ENCODE measurements around the gene KMT5B. TPM values are rescaled to one million over a fixed set of nuclear protein-coding genes. Genes with fewer than 3 reads are reported as not detected.

The KMT5B gene
- total and polyA plus RNA-seq, 2 of the 13 experiments (the other 11 are each of a cell fraction or from before 2014, with no cell fraction given): 17.6 to 23.7 TPM

DNA sequence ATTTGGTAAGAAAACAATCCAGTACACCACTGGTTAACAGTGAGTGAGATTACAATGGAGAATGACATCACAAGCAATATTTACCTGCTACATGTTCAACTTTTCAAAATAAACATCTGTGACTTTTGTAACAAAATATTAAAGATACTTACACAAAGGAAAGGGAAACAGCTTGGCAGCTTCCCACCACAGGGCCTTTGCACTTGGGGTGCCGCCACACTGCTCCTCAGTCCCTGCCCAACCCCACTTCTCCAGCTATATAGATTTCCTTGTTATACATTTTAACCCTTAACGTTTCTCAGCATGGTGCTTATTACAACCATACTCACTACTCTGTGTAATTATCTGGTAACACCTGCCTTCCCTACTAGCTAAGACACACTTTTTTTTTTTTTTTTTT is 10.9 kb downstream of the KMT5B start:
- ChIA-PET CTCF (ENCODE audit: low intra/inter-chr PET ratio, low total read pairs) (no interaction called here), POLR2A (no interaction called here)
- in situ Hi-C loops (cut with HindIII; ENCODE audit: extremely low pct_ligation_motif_present, low pct_unique_long_range_greater_than_20kb) (loop anchor here (10.0 kb wide), 1 partner anchor 127 kb away; no protein-coding TSS in a partner anchor), intact Hi-C loops (cut with micrococcal nuclease; ENCODE audit: unreplicated experiment) (no loop called here)
- 83% methylated on average over 2 of the region's 2 CpGs for WGBS (ENCODE audit: low lambda C conversion rate)
- Histone ChIP-seq H3K9ac (ENCODE audit: insufficient read depth, low read depth, low read length) (no peak overlapping the region), H4K20me1 (ENCODE audit: insufficient read depth, low read length) (peaks cover 37% of the 10 kb centered on the region), H3K4me2 (ENCODE audit: low read depth, low read length) (no peak overlapping the region), H3K36me3 (replicated peaks in 1 of 2; ENCODE audit: control insufficient read depth in 1 of 2, insufficient read depth in 2 of 2, low read length in 2 of 2) (peaks cover 1 to 5% of the 10 kb centered on the region in 2 experiments; a peak in 1 of 5 replicates), H3K9me3 (ENCODE audit: low read length) (no peaks in the 10 kb centered on the region), H3K4me1 (ENCODE audit: insufficient read depth, low read length) (peaks cover 57% of the 10 kb centered on the region), H3K4me3 (replicated peaks in 1 of 3; ENCODE audit: insufficient read depth in 1 of 3, low read depth in 2 of 3, low read length in 3 of 3) (no peak overlapping the region), H3K79me2 (ENCODE audit: insufficient read depth, low read length) (peaks cover 97% of the 10 kb centered on the region), H3K27ac (ENCODE audit: extremely low read length, insufficient read depth, low read length) (no peak overlapping the region), H2AFZ (ENCODE audit: low read length) (no peak overlapping the region), H3K27me3 (ENCODE audit: control insufficient read depth in 1 of 2, insufficient read depth in 2 of 2, low read length in 2 of 2) (no peaks in the 10 kb centered on the region)
- ATAC-seq (no peak), DNase-seq (ENCODE audit: low spot score) (no peak), FAIRE-seq (no peak)
- no TSS peak for BruUV-seq (replicated peaks)
- TF ChIP-seq ZNF207 (IDR thresholded peaks at IDR 0.05; ENCODE audit: borderline replicate concordance): no peak
- peak; percentile 17; the same call in 1 of the 2 replicates for TF ChIP-seq ZNF652 (CRISPR knock-in tag; IDR thresholded peaks at IDR 0.05; ENCODE audit: borderline replicate concordance, low read depth)

DNA sequence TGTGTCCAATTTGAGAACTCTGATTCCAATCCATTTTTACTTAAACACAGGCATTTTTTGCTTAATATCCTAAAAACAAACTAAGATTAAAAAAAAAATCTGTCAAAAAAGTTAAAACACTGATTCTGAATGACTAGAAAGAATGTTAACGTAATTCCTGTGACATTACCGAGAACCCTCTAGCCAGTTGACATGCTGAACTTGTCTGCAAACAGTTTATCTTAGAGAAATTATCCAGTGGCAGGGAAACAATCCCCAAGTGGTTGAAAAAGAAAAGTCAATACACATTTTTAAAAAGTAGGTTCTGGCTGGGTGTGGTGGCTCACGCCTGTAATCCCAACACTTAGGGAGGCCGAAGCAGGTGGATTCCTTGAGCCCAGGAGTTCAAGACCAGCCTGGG is 11.6 kb downstream of the KMT5B start:
- Histone ChIP-seq H3K27ac (ENCODE audit: extremely low read length, insufficient read depth, low read length) (no peak overlapping the region), H3K9ac (ENCODE audit: insufficient read depth, low read depth, low read length) (no peak overlapping the region), H3K4me2 (ENCODE audit: low read depth, low read length) (no peak overlapping the region), H3K79me2 (ENCODE audit: insufficient read depth, low read length) (peaks cover 95% of the 10 kb centered on the region), H3K27me3 (ENCODE audit: control insufficient read depth in 1 of 2, insufficient read depth in 2 of 2, low read length in 2 of 2) (no peaks in the 10 kb centered on the region), H3K9me3 (ENCODE audit: low read length) (no peaks in the 10 kb centered on the region), H4K20me1 (ENCODE audit: insufficient read depth, low read length) (peaks cover 36% of the 10 kb centered on the region), H3K4me1 (ENCODE audit: insufficient read depth, low read length) (peaks cover 50% of the 10 kb centered on the region), H3K36me3 (replicated peaks in 1 of 2; ENCODE audit: control insufficient read depth in 1 of 2, insufficient read depth in 2 of 2, low read length in 2 of 2) (peaks cover 1 to 5% of the 10 kb centered on the region in 2 experiments; a peak in 1 of 5 replicates), H3K4me3 (replicated peaks in 1 of 3; ENCODE audit: insufficient read depth in 1 of 3, low read depth in 2 of 3, low read length in 3 of 3) (no peak overlapping the region), H2AFZ (ENCODE audit: low read length) (no peak overlapping the region)
- WGBS (ENCODE audit: low lambda C conversion rate): 94% methylated on average over 4 of the region's 4 CpGs
- ATAC-seq (no peak), FAIRE-seq (no peak), DNase-seq (ENCODE audit: low spot score) (no peak)
- ChIA-PET CTCF (ENCODE audit: low intra/inter-chr PET ratio, low total read pairs) (no interaction called here), POLR2A (no interaction called here)
- intact Hi-C loops (cut with micrococcal nuclease; ENCODE audit: unreplicated experiment) (no loop called here), in situ Hi-C loops (cut with HindIII; ENCODE audit: extremely low pct_ligation_motif_present, low pct_unique_long_range_greater_than_20kb) (loop anchor here (10.0 kb wide), 1 partner anchor 127 kb away; no protein-coding TSS in a partner anchor)
- BruUV-seq (replicated peaks): no TSS peak
- TF ChIP-seq ZNF564 (CRISPR knock-in tag; IDR thresholded peaks at IDR 0.05): no peak

All from HepG2 (cell line).